Common myeloid progenitor, CD34-positive (primary cell): ENCODE measurements around the gene UNC13D. TPM values are rescaled to one million over a fixed set of nuclear protein-coding genes. Genes with fewer than 3 reads are reported as not detected.

ENCODE experiments used
- CTCF ChIA-PET: fragments of 350-600 bp; sonication (Branson Sonifier 250); formaldehyde crosslinking; loops from one replicate; lab custom pipeline; 2021; ENCODE audit warnings: antibody characterized with exemption; lab: Charles Lee
- POLR2A ChIA-PET: fragments of 350-600 bp; sonication (Branson Sonifier 250); formaldehyde crosslinking; loops from one replicate; lab custom pipeline; 2021; ENCODE audit warnings: antibody characterized with exemption; lab: Charles Lee
- DNase-seq, 3 donors: peaks; one replicate each; pipeline versions ENCODE4 v3.0.0 to v3.0.0-alpha.2; 2013
- H3K27ac ChIP-seq, 2 experiments: 1 replicate in 1 of 2; 2 replicates in 1 of 2; pipeline ENCODE4 v1.7.0; 2013; ENCODE audit warnings: inconsistent platforms in 2 of 2, low read length in 2 of 2, mild to moderate bottlenecking in 2 of 2, low read depth in 1 of 2, moderate library complexity in 1 of 2; ENCODE audit not compliant: severe bottlenecking in 2 of 2, insufficient read depth in 1 of 2, poor library complexity in 1 of 2
- H3K27me3 ChIP-seq, 5 experiments: replicated peaks in 2 of 5; 1 replicate in 3 of 5; 2 replicates in 2 of 5; pipeline versions ENCODE4 v1.6.1 to v1.7.0; 2013; ENCODE audit warnings: low read length in 4 of 5, mild to moderate bottlenecking in 2 of 5, moderate library complexity in 2 of 5, inconsistent platforms in 1 of 5; ENCODE audit not compliant: insufficient read depth in 5 of 5, control insufficient read depth in 4 of 5
- H3K36me3 ChIP-seq, 4 experiments: 1 replicate in 2 of 4; 2 replicates in 2 of 4; pipeline versions ENCODE4 v1.6.1 to v1.7.0; 2013; ENCODE audit warnings: low read length in 3 of 4, control low read depth in 1 of 4, mild to moderate bottlenecking in 1 of 4; ENCODE audit not compliant: control insufficient read depth in 4 of 4, insufficient read depth in 4 of 4
- H3K4me1 ChIP-seq, 4 experiments: 1 replicate in 3 of 4; 2 replicates in 1 of 4; pipeline versions ENCODE4 v1.6.1 to v1.7.1; 2013; ENCODE audit warnings: low read length in 3 of 4, mild to moderate bottlenecking in 3 of 4, control low read depth in 1 of 4, inconsistent platforms in 1 of 4, moderate library complexity in 1 of 4; ENCODE audit not compliant: control insufficient read depth in 4 of 4, insufficient read depth in 4 of 4; ENCODE audit errors: control extremely low read depth in 1 of 4
- H3K4me3 ChIP-seq, 7 experiments: 1 replicate in 4 of 7; 2 replicates in 3 of 7; pipeline versions ENCODE4 v1.5.1 to v1.7.0; 2013; ENCODE audit warnings: mild to moderate bottlenecking in 7 of 7, low read length in 6 of 7, moderate library complexity in 6 of 7, inconsistent platforms in 2 of 7, low read depth in 2 of 7, control low read depth in 1 of 7; ENCODE audit not compliant: insufficient read depth in 4 of 7, control insufficient read depth in 1 of 7; ENCODE audit errors: extremely low read depth in 1 of 7
- H3K9me3 ChIP-seq, 5 experiments: 1 replicate in 4 of 5; 2 replicates in 1 of 5; pipeline versions ENCODE4 v1.6.1 to v1.7.1; 2013; ENCODE audit warnings: low read length in 4 of 5, mild to moderate bottlenecking in 2 of 5, inconsistent platforms in 1 of 5, low read depth in 1 of 5, moderate library complexity in 1 of 5; ENCODE audit not compliant: control insufficient read depth in 4 of 5, insufficient read depth in 2 of 5; ENCODE audit errors: control extremely low read depth in 1 of 5
- WGBS: methylation state at CpG from one replicate; pipeline ENCODE4 v1.1.5; 2013; ENCODE audit not compliant: insufficient coverage; 5-methylcytosine and 5-hydroxymethylcytosine counted together
- polyA plus RNA-seq: library from polyadenylated mRNA; unstranded; fragments of 120-200 nt; gene quantifications from one replicate; pipeline ENCODE4 v1.2.1, GENCODE V29; 2013

UNC13D gene
- polyA plus RNA-seq = 103 TPM

DNA sequence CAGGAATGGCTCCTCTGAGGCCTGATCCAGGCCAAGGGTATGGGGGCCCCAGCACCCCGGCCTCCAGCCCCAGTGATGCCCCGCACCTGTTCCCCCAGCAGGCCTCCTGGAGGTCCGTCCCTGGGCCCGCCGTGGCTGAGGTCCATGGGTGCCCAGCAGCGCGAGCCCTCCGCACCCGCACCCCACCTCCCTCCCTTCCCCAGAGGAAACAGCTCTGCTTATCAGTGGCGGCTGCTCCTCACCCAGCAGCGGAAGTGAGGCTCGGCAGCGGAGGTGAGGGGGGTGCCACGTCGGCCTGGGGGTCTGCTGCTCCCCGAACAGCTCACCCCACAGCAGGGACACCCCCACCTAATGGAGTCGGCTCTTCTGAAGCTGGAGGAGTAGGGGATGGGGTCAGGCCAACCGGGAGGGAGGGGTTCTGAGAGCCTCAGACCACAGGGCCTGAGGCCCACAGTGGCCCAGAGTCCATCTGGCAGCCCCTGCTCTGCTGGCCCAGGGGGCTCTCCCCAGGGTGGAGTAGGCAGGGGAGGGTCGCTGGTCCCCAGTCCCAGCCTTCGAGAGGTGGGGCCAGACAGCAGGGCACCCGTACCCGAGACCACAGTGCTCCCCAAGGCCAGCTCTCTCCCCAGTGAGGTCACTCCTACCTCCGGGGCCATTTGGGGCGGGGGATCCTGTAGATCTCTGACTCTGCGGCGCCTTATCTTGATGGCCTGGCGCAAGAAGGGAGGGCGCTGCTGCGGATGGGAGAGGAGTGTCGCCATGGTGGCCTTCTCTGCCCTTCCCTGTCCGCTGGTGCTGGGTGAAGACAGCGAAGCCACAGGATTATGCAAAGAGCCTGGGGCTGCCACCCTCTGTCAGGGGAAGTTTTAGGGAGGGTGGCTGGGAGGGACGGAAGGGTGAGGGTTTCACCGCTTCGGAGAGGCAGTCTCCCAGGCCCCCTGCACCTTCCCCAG lies at the start of gene UNC13D:
Gene UNC13D (minus strand): TSS at position 828 of the 953 bp plus-strand sequence. CDS start 67 bp downstream, at position 761.
- peaks cover 0 to 54% (median 50%) of the 10 kb centered on the region in 4 experiments for H3K4me1 ChIP-seq
- DNase-seq = peak; percentile 84 to 96 (median 93)
- 0% methylated on average over 22 of the region's 35 CpGs for WGBS
- H3K27ac ChIP-seq = peak within 1 kb of the TSS; percentile 90 to 95
- H3K36me3 ChIP-seq = peaks cover 7 to 58% (median 48%) of the 10 kb centered on the region in 4 experiments
- H3K9me3 ChIP-seq = no peaks in the 10 kb centered on the region
- no peaks in the 10 kb centered on the region for H3K27me3 ChIP-seq
- peak within 1 kb of the TSS; percentile 55 to 84 (median 77) for H3K4me3 ChIP-seq
- ChIA-PET POLR2A (interaction anchor here (0.6 to 4.0 kb wide), 8 partner anchors 10 to 150 kb away, joined by 3 to 35 read pairs (median 7); partner anchors contain the start of genes TRIM65 and WBP2), CTCF (interaction anchor here (0.7 to 14.6 kb wide), 9 partner anchors 13 to 62 kb away, joined by 3 to 174 read pairs (median 8); partner anchors contain the start of genes TRIM47, TRIM65 and WBP2)

DNA sequence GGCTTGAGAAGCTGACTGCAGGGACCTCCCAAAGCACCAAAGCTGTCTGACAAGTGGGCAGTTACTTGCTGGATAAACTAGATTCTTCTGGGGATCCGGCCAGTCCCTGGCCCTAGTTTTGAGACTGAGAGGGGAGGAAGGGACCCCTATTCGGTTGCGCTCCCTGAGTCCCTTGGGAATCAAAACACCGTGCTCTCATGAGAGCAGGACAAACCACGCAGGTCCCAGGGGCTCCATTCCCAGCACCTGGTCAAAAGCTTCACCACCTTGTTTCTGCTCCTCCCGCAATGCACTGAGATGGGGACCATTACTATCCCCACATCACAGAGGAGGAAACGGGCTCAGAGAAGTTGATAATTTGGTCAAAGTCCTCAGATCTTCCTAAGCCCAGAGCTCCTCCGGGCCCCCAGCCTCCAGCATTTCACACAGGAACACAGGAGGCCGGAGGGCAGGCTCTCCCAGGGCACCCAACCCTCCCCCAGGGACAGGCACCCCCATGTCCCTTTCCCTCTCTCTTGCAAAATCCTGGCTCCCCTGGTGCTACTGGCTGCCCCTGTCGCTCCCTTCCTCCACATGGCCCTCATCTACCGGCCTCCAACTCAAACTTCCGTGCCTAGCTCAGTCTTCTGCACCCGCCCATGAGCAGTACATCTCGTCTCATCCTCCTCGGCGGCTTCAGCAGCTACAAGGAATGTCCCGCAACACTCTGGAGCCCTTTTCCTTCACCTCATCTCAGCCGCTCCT lies 49.3 kb upstream of the UNC13D start:
- Histone ChIP-seq H3K9me3 (no peaks in the 10 kb centered on the region), H3K27ac (no peak overlapping the region), H3K27me3 (no peaks in the 10 kb centered on the region), H3K36me3 (peaks cover 4 to 61% (median 36%) of the 10 kb centered on the region in 4 experiments), H3K4me1 (peaks cover 2 to 25% (median 20%) of the 10 kb centered on the region in 4 experiments), H3K4me3 (no peak overlapping the region)
- DNase-seq = no peak
- 94% methylated on average over 15 of the region's 18 CpGs for WGBS
- ChIA-PET POLR2A (interaction anchor here (1.2 kb wide), 1 partner anchor 29 kb away, joined by 3 read pairs; no protein-coding TSS in a partner anchor), CTCF (interaction anchor here (1.0 to 15.2 kb wide), 5 partner anchors 9 to 137 kb away, joined by 3 to 173 read pairs (median 4); partner anchors contain the start of genes TRIM47 and WBP2)

DNA sequence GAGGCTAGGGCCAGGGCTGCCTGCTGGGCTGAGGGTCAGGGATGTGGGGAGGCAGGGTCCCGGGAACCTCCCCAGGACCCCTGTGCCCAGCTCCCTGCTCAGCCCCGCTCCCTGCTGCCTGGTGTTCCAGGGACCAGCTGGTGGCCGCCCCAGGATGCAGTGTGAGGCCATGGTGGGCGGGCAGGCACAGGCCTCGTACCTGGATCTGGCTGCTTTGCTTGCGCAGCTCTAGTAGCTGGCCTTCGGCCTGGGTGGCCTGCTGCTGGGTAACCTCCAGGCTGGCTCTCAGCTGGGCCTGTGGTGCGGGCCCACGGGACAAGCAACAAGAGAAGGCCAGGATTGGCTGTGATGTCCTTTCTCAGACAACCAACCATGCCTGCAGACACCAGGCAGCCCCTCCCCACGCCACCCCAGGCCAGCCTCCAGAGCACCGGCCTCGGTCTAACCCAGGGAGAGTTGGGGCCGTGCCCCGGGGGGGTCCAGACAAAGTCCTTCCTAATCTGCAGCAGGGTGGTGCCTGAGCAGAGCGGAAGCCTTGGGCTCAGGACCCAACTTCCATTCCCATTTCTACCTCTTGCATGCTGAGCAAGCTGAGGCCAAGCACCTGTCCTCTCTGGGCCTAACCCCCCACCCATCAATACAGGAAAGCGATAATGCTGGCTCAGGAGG lies 48.5 kb upstream of the UNC13D start:
- DNase-seq = no peak
- no peak overlapping the region for H3K4me3 ChIP-seq
- ChIA-PET CTCF (interaction anchor here (1.2 to 15.2 kb wide), 3 partner anchors 10 to 37 kb away, joined by 3 to 173 read pairs (median 6); partner anchors contain the start of genes TRIM47 and WBP2), POLR2A (interaction anchor here (1.2 kb wide), 1 partner anchor 28 kb away, joined by 3 read pairs; no protein-coding TSS in a partner anchor)
- WGBS = 97% methylated on average over 11 of the region's 16 CpGs
- H3K36me3 ChIP-seq = peaks cover 6 to 53% (median 32%) of the 10 kb centered on the region in 4 experiments
- peaks cover 2 to 25% (median 20%) of the 10 kb centered on the region in 4 experiments for H3K4me1 ChIP-seq
- no peaks in the 10 kb centered on the region for H3K9me3 ChIP-seq
- H3K27me3 ChIP-seq = no peaks in the 10 kb centered on the region
- no peak overlapping the region for H3K27ac ChIP-seq

DNA sequence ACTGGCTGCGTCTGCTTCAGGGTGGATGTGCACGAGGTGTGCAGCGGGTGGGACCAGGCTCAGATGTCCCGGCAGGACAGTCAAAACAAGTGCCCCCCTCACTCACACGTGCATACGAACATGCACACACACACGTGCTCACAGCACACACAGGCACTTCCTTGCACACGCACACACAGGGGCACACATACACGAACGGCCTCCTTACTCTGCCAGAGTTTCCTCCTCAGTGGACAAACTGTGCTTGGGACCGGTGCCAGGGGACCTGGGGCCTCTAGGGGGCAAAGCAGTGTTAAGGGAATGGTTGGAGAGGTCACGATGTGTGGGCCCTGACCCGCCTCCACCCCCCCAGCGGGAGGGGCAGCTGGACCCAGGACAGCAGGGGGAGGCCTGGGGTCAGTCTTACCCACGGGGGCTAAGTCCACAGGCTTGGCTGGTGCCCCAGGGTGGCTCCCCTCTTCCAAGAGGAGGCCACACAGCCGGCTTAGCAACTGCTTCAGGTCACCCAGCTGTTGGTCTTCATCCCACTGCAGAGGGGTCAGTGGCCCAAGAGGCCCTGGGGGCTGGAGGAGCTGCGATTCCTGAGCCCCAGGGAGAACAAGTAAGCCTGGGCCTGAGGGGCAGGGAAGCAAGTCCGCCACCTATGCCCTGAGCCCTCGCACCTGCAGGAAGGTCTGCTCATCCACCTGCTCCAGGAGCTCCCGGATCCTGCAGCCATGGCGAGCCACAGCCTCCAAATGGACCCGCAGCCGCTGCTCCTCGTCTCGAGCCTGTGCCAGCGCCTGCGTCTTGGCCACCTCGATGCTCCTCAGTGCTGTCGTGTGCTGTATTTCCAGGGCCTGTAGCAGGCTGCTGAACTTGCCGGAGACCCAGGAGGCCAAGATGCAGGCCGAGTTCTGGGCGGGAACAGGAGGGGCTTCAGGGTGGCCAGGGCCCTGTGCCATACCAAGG lies 47.7 kb upstream of the UNC13D start:
- no peak overlapping the region for H3K4me3 ChIP-seq
- H3K36me3 ChIP-seq = peaks cover 6 to 51% (median 31%) of the 10 kb centered on the region in 4 experiments
- H3K27me3 ChIP-seq = no peaks in the 10 kb centered on the region
- WGBS = 92% methylated on average over 31 of the region's 32 CpGs
- no peak overlapping the region for H3K27ac ChIP-seq
- DNase-seq = no peak
- H3K9me3 ChIP-seq = no peaks in the 10 kb centered on the region
- CTCF ChIA-PET = interaction anchor here (0.6 to 15.2 kb wide), 7 partner anchors 9 to 671 kb away, joined by 3 to 173 read pairs (median 3); partner anchors contain the start of genes TRIM47 and WBP2
- peaks cover 2 to 19% (median 14%) of the 10 kb centered on the region in 4 experiments for H3K4me1 ChIP-seq
- POLR2A ChIA-PET = interaction anchor here (1.2 kb wide), 1 partner anchor 28 kb away, joined by 3 read pairs; no protein-coding TSS in a partner anchor

DNA sequence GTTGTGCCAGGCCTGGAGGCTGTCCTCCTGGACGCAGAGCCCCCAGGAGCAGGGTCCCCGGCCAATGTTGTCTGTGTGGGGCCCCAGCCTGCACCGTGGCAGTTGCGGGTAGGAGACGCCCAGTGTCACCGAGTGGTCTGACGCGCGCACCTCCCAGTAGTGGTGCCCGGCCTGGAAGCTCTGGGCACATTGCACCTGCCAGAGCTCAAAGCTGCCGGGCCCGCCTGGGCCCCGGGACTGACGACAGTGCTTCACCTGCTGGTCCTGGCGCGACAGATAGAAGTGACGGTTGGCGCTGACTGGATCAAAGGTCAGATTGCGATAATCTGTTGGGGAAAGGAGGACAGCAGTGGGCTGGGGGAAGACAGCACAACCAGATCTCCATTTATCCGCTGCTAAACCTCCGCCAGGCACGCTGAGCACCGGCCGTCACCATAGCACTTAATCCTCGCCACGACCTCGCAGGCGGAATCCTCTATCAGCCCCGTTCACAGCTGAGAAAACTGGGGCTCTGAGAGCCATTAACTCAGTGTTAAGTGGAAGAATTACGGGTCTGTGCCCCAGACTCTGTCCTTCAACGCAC lies 46.9 kb upstream of the UNC13D start:
- DNase-seq = no peak
- Histone ChIP-seq H3K27ac (no peak overlapping the region), H3K4me1 (peaks cover 2 to 19% (median 14%) of the 10 kb centered on the region in 4 experiments), H3K27me3 (no peaks in the 10 kb centered on the region), H3K36me3 (peaks cover 6 to 54% (median 32%) of the 10 kb centered on the region in 4 experiments), H3K4me3 (no peak overlapping the region), H3K9me3 (no peaks in the 10 kb centered on the region)
- ChIA-PET CTCF (interaction anchor here (0.6 to 15.2 kb wide), 5 partner anchors 8 to 671 kb away, joined by 3 to 173 read pairs (median 6); partner anchors contain the start of gene TRIM47), POLR2A (no interaction called here)
- WGBS = 97% methylated on average over 31 of the region's 31 CpGs
